Dendritic cell treated with granulocyte-macrophage colony-stimulating factor and Interleukin-4, amounts not matched to agents 40 ng/mL and 50 ng/mL, for 4 days (primary cell): ENCODE results near the gene TPCN2.

Experiments
- H3K27ac Mint-ChIP-seq: one replicate; pipeline ENCODE4 v1.8.0; 2022; ENCODE audit warnings: mild to moderate bottlenecking, mixed read lengths
- H3K27me3 Mint-ChIP-seq: one replicate; pipeline ENCODE4 v1.8.0; 2022; ENCODE audit warnings: mild to moderate bottlenecking, mixed read lengths
- H3K36me3 Mint-ChIP-seq: one replicate; pipeline ENCODE4 v1.8.0; 2022; ENCODE audit warnings: low read depth, mixed read lengths
- H3K4me1 Mint-ChIP-seq: one replicate; pipeline ENCODE4 v1.8.0; 2022; ENCODE audit warnings: low read depth, mixed read lengths
- H3K4me3 Mint-ChIP-seq: one replicate; pipeline ENCODE4 v1.8.0; 2022; ENCODE audit warnings: mild to moderate bottlenecking, moderate library complexity, mixed read lengths
- H3K9me3 Mint-ChIP-seq: one replicate; pipeline ENCODE4 v1.8.0; 2022; ENCODE audit warnings: mixed read lengths
- intact Hi-C: fragments of 100-400 bp; cut with micrococcal nuclease; formaldehyde crosslinking; loops from one replicate; pipeline ENCODE4 v1.15.0; 2022

Gene TPCN2

GRCh38 chr11:69088676-69089146 lies 40.0 kb downstream of the TPCN2 start:
- H3K4me3 Mint-ChIP-seq: no peak overlapping the region
- no peaks in the 10 kb centered on the region for H3K9me3 Mint-ChIP-seq
- no peak overlapping the region for H3K27ac Mint-ChIP-seq
- peaks cover 3% of the 10 kb centered on the region for H3K4me1 Mint-ChIP-seq
- H3K36me3 Mint-ChIP-seq: peaks cover 93% of the 10 kb centered on the region
- intact Hi-C loops: loop anchor here (10.0 kb wide), 1 partner anchor 184 kb away; the partner anchor contains the start of genes IGHMBP2 and MRPL21
- no peaks in the 10 kb centered on the region for H3K27me3 Mint-ChIP-seq

GRCh38 chr11:69089258-69089657 lies 40.5 kb downstream of the TPCN2 start:
- intact Hi-C loops: loop anchor here (10.0 kb wide), 1 partner anchor 184 kb away; the partner anchor contains the start of genes IGHMBP2 and MRPL21
- peaks cover 88% of the 10 kb centered on the region for H3K36me3 Mint-ChIP-seq

GRCh38 chr11:69091638-69092165 lies 43.0 kb downstream of the TPCN2 start:
- Mint-ChIP-seq H3K9me3 (no peaks in the 10 kb centered on the region), H3K4me1 (peaks cover 7% of the 10 kb centered on the region)
- intact Hi-C loops: no loop called here

More at GRCh38 chr11:69089258-69089657, 40.5 kb downstream of the TPCN2 start:
- peaks cover 6% of the 10 kb centered on the region for H3K4me1 Mint-ChIP-seq
- no peaks in the 10 kb centered on the region for H3K27me3 Mint-ChIP-seq
- no peak overlapping the region for H3K27ac Mint-ChIP-seq
- H3K4me3 Mint-ChIP-seq: no peak overlapping the region
- no peaks in the 10 kb centered on the region for H3K9me3 Mint-ChIP-seq

GRCh38 chr11:69092263-69092662 lies 43.5 kb downstream of the TPCN2 start:
- H3K36me3 Mint-ChIP-seq: peaks cover 58% of the 10 kb centered on the region
- intact Hi-C loops: no loop called here
- peaks cover 12% of the 10 kb centered on the region for H3K4me1 Mint-ChIP-seq
- peaks cover 4% of the 10 kb centered on the region for H3K27me3 Mint-ChIP-seq
- H3K9me3 Mint-ChIP-seq: no peaks in the 10 kb centered on the region
- H3K4me3 Mint-ChIP-seq: no peak overlapping the region
- no peak overlapping the region for H3K27ac Mint-ChIP-seq

More at GRCh38 chr11:69091638-69092165, 43.0 kb downstream of the TPCN2 start:
- Mint-ChIP-seq H3K36me3 (peaks cover 63% of the 10 kb centered on the region), H3K27me3 (peaks cover 1% of the 10 kb centered on the region), H3K4me3 (no peak overlapping the region), H3K27ac (no peak overlapping the region)

- Mint-ChIP-seq H3K27me3 (peaks cover 4% of the 10 kb centered on the region), H3K9me3 (no peaks in the 10 kb centered on the region), H3K4me3 (no peak overlapping the region), H3K4me1 (peaks cover 15% of the 10 kb centered on the region), H3K36me3 (peaks cover 49% of the 10 kb centered on the region), H3K27ac (no peak overlapping the region)
- intact Hi-C loops: no loop called here
These were observed 44.4 kb downstream of the TPCN2 start for GRCh38 chr11:69093106-69093505.

GRCh38 chr11:69094111-69094914 lies 45.6 kb downstream of the TPCN2 start:
- Mint-ChIP-seq H3K36me3 (peaks cover 37% of the 10 kb centered on the region), H3K4me3 (no peak overlapping the region), H3K4me1 (peaks cover 15% of the 10 kb centered on the region), H3K27ac (no peak overlapping the region), H3K9me3 (no peaks in the 10 kb centered on the region), H3K27me3 (peaks cover 8% of the 10 kb centered on the region)
- intact Hi-C loops: no loop called here

GRCh38 chr11:69094915-69095290 lies 46.2 kb downstream of the TPCN2 start:
- no peak overlapping the region for H3K4me3 Mint-ChIP-seq

GRCh38 chr11:69095300-69095699 lies 46.6 kb downstream of the TPCN2 start:
- H3K36me3 Mint-ChIP-seq: peaks cover 27% of the 10 kb centered on the region
- no peak overlapping the region for H3K27ac Mint-ChIP-seq
- H3K27me3 Mint-ChIP-seq: peaks cover 16% of the 10 kb centered on the region
- no peaks in the 10 kb centered on the region for H3K9me3 Mint-ChIP-seq
- H3K4me1 Mint-ChIP-seq: peaks cover 15% of the 10 kb centered on the region
- intact Hi-C loops: no loop called here
- H3K4me3 Mint-ChIP-seq: no peak overlapping the region

More at GRCh38 chr11:69094915-69095290, 46.2 kb downstream of the TPCN2 start:
- Mint-ChIP-seq H3K27ac (no peak overlapping the region), H3K9me3 (no peaks in the 10 kb centered on the region), H3K4me1 (peaks cover 15% of the 10 kb centered on the region), H3K36me3 (peaks cover 31% of the 10 kb centered on the region), H3K27me3 (peaks cover 12% of the 10 kb centered on the region)
- intact Hi-C loops: no loop called here

GRCh38 chr11:69096473-69096872 lies 47.7 kb downstream of the TPCN2 start:
- no peak overlapping the region for H3K4me3 Mint-ChIP-seq
- intact Hi-C loops: no loop called here
- peaks cover 21% of the 10 kb centered on the region for H3K36me3 Mint-ChIP-seq
- H3K27ac Mint-ChIP-seq: no peak overlapping the region
- H3K27me3 Mint-ChIP-seq: peaks cover 21% of the 10 kb centered on the region
- H3K9me3 Mint-ChIP-seq: no peaks in the 10 kb centered on the region
- H3K4me1 Mint-ChIP-seq: peaks cover 15% of the 10 kb centered on the region

- H3K4me1 Mint-ChIP-seq: peaks cover 15% of the 10 kb centered on the region
- intact Hi-C loops: no loop called here
- H3K36me3 Mint-ChIP-seq: peaks cover 13% of the 10 kb centered on the region
- H3K4me3 Mint-ChIP-seq: no peak overlapping the region
- no peak overlapping the region for H3K27ac Mint-ChIP-seq
- no peaks in the 10 kb centered on the region for H3K9me3 Mint-ChIP-seq
- H3K27me3 Mint-ChIP-seq: peaks cover 28% of the 10 kb centered on the region
These were observed 48.5 kb downstream of the TPCN2 start for GRCh38 chr11:69097263-69097662.

- Mint-ChIP-seq H3K27ac (no peak overlapping the region), H3K9me3 (no peaks in the 10 kb centered on the region), H3K36me3 (no peaks in the 10 kb centered on the region), H3K4me3 (no peak overlapping the region), H3K4me1 (peaks cover 9% of the 10 kb centered on the region), H3K27me3 (peaks cover 40% of the 10 kb centered on the region)
- intact Hi-C loops: no loop called here
These were observed 50.4 kb downstream of the TPCN2 start for GRCh38 chr11:69099180-69099579.

- H3K4me1 Mint-ChIP-seq: peaks cover 9% of the 10 kb centered on the region
- no peak overlapping the region for H3K27ac Mint-ChIP-seq
- no peaks in the 10 kb centered on the region for H3K36me3 Mint-ChIP-seq
- H3K9me3 Mint-ChIP-seq: no peaks in the 10 kb centered on the region
- intact Hi-C loops: loop anchor here (1.0 kb wide), 1 partner anchor 543 kb away; no protein-coding TSS in a partner anchor
- no peak overlapping the region for H3K4me3 Mint-ChIP-seq
- peaks cover 40% of the 10 kb centered on the region for H3K27me3 Mint-ChIP-seq
These were observed 51.9 kb downstream of the TPCN2 start for GRCh38 chr11:69100454-69101114.

GRCh38 chr11:69101115-69101791 lies 52.5 kb downstream of the TPCN2 start:
- Mint-ChIP-seq H3K4me1 (peaks cover 9% of the 10 kb centered on the region), H3K9me3 (no peaks in the 10 kb centered on the region), H3K36me3 (no peaks in the 10 kb centered on the region), H3K27me3 (peaks cover 40% of the 10 kb centered on the region), H3K4me3 (no peak overlapping the region), H3K27ac (no peak overlapping the region)
- intact Hi-C loops: loop anchor here (1.0 kb wide), 1 partner anchor 542 kb away; no protein-coding TSS in a partner anchor
